GM21528 (cell line): ENCODE results near the gene PLA2G2F.

Experiments
- ATAC-seq: cut with Tn5 transposase; IDR thresholded peaks from one replicate; pipeline ENCODE4 v1.9.1; 2021; ENCODE audit warnings: mild to moderate bottlenecking, moderate library complexity; ENCODE audit not compliant: unreplicated experiment, low FRiP score

Gene PLA2G2F

DNA sequence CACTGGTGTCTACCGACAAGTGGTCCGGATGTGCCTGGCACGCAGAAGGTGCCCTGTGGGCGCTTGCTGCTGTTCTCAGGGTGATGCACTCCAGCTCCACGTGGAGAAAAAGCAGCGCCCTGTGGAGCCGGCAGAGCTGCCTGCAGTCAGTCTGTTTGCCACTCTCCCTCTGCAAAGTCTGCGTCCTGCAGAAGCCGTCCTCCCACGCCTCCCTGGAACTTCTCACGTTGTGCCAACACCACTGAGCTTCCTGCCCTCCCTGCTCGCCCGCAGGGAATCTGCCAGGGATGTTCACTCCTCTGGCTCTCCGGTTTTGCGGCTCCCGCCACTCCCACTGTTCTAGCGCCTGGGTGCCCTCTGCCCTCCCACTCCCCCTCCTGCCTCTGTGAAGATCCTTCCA is 26.9 kb downstream of the PLA2G2F start:
- no peak for ATAC-seq

DNA sequence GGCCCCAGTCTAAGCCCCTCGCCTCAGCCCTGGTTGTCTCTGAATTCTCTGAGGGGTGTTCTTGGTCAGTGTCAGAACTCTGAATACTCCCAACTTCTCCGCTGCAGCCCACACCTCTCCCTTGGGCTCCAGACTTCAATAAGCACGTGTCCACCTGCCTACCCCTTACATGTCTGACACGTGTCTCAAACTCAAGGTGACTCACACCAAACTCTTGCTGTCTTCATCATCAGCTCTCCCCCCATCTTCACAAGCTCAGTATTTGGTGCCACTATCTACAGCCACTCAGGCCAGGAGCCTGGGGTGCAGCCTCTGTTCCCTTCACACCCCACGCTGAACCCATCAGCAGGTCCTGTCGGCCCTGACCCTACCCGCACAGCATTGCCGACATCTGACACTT is 28.0 kb downstream of the PLA2G2F start:
- ATAC-seq = no peak

DNA sequence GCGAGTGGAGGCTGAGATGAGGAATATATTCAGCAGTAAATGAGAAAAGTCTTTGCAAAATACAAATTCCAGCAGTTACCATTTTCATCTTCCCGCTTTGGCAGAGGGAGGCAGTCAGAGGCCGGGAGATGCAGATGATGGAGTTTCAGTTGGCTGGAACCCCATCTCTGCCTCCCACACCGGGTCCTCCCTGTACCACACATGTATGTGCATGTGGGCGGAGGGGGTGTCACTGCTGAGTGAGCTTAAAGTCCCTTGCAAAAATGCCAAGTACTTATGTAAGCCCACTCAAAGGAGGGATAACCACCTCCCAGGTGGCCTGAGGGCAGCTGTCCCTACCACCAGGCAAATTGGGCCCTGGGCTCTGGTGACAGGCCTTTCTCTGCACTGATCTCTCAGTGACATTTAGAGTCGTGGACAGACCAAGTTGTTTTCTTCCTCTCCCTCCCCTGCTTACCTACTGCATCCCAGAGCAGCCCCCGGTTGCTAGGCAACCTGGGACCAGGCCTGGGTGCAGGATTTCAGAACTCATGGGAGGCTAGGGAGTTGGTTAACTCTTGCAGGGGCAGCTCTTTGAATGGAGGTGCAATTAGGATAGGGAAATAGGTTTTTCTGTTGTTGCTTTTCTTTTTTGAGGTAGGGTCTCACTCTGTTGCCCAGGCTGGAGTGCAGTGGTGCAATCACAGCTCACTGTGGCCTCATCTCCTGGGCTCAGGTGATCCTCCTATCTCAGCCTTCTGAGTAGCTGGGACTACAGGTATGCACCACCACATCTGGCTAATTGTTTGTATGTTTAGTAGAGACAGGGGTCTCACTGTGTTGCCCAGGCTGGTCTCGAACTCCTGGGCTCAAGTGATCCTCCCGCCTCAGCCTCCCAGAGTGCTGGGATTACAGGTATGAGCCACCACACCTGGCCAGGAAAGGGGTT is 29.7 kb downstream of the PLA2G2F start:
- ATAC-seq = no peak

DNA sequence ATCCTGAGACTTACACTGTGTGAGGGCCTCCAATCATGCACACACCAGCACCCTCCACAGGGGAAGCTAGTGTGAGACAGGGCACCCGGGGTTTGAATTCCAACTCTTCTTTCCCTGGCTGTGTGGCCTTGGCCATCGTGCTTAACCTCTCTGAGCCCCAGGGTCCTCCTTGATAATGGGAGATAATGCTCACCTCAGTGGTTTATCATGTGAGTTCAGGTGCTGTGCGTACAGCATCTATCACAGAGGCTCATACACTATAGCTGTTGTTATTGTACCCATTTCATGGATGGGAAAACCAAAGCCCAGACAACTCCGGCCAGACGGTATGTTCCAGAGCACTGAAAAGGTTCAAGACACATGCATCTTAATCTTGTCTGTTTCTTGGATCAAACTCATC is 30.8 kb downstream of the PLA2G2F start:
- no peak for ATAC-seq

DNA sequence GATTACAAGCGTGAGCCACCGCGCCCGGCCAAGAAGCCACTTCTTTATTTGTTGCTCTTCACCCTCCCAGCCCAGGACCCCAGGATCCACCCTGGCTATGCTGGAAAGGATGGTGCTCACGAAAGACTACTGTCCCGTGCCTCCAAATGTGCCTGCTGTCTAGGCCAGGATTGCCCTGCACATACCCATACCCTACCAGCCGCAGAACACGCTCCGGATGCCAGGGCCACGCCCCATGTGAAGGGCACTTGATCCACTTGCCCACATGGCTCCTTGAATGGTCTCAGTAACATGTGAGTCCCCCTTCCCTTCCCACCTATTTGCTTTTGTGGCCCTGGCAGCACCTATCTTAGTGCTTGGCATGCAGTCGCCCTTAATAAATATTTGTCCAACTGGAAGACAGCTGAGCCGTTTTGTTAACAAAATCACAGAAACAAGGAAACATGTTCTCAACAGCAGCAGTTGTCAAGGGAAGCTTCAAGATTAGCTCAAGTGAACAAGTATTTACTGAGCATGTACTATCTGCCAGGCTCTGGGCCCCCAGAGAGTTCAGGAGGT is 33.0 kb downstream of the PLA2G2F start:
- ATAC-seq = no peak

DNA sequence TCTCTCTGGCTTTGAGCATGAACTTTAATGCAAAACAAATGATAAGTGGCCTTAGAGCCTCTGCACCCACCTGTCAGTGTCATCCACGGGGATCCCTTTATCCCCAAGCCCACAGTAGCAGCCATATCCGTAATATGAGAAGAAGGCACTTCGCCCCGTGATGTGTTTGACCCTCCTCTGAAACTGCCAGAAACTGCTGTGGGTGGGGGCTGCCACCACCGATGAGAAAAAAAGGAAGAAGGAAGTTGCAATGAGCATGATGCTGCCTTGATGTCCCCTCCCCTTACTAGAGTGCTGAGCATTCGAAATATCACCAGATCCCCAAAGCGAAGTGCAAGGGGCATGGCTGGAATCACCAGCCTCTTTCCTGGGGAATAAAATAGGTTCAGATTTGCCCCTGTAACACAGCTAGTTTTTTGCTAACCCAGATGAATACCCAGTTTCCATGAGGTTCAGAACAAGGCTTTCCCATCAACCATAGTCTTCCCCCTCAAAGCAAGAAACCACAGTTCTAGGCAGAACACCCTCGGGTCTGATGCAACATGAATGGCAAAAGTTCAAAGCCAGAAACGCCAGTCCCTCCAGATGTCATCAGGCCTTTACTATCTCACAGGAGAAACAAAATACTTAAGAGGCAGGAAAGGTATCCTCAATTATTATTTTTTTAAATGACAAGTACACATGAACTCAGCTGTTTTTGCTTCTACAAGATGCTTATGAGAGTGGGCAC is 36.0 kb downstream of the PLA2G2F start:
- ATAC-seq = no peak

DNA sequence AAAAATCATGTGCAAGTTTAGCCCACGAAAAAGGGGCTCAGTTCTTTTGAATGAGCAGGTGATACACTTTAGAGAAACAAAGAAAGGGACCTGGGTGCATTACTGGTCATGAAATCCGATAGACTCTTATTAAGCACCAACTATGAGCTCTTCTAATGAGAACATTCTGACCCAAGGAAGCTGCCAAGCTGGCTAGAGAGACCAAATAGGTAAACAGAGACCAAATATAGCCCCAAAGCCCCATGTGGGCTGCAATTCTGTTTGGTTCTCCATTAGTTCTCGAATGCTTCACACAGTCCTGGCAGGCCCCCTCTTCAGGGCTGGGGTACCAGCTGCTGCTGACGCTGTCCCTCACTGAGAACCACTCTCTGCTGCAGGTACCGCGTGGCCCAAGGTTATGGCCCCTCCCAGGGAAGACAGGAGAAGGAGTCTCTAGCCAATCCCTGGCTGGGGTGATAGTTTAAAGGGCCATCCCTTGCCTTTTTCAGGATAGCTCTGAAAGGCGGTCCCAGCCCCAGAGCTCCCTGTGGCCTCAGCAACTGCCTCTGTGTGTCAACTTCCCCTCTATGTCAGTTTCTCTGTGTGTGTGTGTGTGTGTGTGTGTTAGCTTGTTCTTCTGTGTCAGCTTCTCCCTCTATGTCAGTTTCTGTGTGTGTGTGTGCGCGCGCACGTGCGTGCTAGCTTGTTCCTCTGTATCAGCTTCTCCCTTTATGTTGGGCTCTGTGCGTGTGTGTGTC is 39.7 kb downstream of the PLA2G2F start:
- no peak for ATAC-seq

DNA sequence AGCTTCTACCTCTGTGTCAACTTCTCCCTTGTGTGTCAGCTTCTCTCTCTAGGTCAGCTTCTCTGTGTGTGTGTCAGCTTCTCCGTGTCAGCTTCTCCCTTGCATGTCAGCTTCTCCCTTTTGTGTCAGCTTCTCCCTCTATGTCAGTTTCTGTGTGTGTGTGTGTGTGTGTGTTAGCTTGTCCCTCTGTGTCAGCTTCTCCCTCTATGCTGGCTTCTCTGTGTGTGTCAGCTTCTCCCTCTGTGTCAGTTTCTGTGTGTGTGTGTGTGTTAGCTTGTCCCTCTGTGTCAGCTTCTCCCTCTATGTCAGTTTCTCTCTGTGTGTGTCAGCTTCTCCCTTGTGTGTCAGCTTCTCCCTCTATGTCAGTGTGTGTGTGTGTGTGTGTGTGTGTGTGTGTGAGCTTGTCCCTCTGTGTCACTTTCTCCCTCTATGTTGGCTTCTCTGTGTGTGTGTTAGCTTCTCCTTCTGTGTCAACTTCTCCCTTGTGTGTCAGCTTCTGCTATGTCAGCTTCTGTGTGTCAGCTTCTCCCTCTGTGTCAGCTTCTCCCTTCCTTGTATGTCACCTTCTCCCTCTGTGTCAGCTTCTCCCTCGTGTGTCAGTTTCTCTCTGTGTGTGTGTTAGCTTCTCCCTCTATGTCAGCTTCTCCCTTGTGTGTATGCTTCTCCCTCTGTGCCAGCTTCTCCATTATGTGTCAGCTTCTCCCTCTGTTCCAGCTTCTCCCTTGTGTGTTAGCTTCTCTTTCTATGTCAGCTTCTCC is 40.4 kb downstream of the PLA2G2F start:
- ATAC-seq = no peak

DNA sequence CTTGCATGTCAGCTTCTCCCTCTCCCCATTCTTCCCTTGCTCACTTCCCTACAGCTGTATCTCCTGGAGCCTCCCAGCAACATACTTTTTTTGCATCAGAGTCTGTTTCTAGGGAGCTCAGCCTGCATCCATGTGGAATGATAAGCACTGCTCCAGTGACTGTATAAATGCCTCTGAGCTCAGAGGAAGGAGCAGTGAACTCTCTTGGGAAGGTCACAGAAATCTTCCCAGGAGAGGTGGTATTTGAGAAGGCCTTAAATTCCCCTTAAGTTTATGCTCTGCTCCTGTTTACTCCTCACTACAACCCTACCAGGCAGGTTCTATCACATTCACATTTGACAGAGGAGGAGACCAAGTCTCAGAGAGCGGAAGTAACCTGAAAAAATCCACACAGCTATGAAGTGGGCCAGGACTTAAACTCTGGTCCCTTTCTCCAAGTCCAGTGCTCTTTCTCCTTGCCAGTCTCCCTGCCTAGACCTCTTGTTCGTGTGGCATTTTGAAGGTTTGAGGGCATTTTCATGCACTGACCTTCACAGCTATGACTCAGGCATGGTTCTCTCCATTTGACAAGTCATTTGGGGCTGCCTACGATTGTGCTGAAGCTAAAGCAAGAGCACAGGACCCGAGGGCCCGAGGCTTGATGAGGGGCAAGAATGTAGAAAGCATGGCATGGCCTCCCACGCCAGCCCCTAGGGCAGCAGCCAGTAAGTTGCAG is 41.2 kb downstream of the PLA2G2F start:
- ATAC-seq = no peak

DNA sequence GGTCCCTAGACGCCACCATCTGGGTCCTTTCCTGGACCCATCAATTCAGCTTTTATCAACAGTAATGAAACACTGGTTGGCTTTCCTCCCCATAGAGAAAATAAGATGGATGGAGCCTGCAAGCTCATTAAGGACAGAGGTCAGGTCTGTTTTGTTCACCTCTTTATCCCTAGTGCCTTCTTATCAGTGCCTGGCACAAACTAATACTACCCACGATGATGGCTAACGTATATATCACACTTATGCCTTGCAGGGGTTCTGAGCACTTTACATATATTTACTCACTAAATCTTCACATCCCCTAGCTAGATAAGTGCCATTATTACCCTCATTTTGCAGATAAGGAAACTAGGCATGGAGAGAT is 41.7 kb downstream of the PLA2G2F start:
- no peak for ATAC-seq

DNA sequence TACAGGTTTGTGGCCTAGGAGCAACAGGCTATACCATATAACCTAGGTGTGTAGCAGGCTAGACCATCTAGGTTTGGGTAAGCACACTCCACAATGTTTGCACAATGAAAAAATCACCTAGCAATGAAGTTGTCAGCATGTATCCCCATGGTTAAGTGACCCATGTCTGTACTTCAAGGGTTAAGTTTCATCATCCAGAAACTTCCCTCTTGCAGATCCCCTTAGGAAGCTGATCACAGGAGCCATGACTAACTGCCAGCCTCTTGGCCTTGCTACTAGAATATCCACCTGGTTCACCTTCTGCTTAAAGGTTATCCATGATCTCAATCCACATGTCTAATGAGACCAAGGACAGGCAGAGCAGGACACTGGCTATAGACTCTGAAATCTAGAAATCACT is 43.3 kb downstream of the PLA2G2F start:
- no peak for ATAC-seq

DNA sequence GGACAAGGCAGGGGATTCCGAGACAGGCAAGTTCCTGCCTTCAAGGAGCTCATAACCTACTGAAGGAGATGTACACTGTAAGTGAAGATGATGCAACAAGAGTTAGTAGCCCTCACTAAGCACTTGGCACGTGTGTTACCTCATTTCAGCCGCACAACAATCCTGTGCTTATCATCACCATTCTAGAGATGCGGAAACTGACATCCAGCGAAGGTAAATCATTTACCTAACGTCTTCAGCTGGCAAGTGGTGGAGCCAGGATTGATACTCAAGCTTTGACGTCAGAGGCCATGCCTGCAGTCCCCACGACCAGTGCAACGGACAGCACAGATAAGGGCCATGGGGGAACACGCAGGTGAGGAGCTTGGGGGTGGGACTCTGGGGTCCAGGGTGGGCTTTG is 43.9 kb downstream of the PLA2G2F start:
- ATAC-seq = no peak

DNA sequence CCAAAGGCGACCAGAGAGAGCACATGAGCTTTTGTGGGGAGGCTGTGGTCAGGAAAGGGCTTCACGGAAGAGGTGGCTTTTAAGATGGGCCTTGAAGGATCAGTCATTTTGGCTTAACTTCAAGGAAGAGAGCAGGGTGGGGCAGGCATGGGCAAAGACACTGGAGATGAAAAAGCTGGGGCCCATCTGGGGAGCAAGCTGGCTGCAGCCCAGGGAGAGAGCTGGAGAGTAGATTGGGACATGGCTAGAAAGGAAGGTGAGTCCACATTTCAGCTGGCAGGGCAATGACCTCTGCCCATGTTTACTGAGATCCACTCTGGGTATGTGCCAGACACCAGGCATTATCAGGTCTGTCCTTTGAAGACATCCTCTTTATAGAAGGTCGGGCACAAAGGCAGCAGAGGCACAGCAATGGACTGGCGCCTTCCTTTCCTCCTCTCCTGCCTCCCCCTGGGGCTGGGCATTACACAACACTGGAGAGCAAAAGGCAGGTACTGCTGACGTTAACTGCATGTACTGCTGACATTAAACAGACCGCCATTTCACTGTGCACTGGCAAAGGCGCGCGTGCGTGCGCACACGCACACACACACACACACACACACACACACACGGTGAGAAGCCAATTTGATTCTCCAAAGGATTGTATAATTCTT is 44.6 kb downstream of the PLA2G2F start:
- no peak for ATAC-seq

DNA sequence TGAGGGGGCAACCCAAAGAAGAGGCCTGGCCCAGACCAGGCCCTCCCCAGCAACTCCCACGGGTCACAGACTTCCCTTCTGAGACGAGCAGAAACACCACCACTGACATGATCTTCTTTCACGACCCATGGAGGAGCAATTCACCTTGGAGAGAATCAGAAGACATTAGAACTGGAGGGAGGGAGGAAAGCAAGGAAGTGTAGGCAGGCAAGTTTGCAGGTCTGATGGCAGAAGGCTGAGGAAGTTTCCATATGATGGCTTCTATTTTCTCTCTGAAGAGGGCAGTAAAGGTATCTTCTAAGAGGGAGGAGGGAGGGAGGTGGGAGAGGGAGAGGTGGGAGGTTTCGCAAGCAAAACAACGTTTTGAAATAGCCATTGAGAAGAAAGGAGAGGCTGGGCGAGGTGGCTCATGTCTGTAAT is 45.4 kb downstream of the PLA2G2F start:
- ATAC-seq = no peak

DNA sequence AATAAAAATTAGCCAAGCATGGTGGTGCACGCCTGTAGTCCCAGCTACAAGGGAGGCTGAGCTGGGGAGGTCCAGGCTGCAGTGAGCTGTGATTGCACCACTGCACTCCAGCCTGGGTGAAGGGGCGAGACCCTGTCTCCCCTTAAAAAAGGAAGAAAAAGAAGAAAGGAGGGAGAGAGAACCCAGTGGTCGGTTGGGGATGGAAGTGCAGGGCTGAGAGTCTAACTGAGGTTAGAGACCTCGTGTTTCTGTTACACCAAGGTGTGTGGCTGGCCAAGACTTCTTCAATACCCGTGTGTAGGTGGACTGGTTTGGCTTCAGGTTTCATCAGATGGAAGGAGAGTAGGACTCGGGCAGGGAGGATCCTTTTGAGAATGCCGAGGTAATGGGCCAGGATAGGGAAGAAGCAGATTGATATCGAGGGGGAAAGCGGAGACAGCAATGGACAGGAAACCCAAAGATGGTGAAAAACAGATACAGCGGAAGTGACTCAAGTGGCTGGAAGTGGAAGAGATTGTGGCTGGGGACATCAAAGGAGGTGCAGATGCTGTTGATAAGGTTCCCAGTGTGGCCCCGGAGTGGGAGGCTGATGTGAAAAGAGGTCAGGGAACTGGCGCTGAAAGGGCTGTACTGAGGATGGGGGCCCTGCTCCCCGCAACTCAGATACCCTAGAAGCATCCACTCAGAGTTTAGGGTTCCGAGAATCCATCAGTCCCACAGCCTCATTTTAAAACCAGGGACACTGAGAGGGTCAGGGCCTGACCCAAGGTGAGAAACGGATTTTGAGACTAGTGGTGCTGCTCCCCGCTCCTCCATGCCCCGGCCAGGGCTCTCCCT is 46.1 kb downstream of the PLA2G2F start:
- no peak for ATAC-seq

DNA sequence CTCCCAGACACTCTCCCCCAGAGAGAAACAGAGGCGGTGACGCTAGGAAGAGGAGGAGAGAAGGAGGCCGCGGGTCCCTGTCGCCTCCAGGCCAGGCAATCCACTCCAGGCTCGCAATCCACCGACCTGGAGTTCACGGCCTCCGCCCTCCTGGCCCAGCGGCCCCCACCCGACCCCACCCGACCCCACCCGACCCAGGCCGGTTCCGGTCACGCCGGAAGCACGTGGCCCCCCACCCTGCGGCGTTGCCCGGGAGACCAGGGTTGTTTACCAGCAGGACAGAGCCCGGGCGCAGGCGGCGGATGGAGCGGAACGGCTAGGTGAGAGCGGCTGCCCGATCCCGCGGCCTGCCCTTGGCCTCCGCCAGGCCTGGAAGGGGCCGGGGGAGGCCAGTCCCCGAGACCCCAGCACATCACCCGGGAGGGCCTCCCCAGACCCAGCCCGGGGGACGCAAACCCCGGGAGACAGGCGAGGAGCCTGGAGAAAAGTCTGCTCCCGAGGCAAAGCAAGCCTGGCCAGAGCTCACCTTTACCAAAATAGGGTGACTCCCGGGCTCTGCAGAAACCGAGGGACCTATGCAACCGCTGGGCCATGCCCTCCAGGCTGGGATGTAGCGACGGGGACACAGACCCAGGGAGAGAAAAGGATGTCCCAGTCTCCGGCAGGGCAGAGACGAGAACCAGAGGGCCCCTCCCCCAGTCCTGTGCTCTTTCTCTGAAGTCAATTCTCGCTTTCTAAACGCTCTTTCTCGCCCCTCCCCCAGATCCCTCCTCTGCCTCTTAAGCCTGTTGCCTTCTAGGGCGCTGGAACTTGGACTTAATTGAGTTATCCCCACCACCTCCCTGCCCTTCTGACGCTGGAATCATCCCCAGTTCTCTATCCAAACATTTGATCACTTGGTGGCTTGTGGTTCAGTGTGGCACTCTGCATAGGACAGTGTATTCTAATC is 47.0 kb downstream of the PLA2G2F start, which contains the start of the genes PLA2G2C and UBXN10:
Gene PLA2G2C (minus strand): TSS at position 685 of the 949 bp plus-strand sequence. CDS start 9,155 bp downstream, outside the sequence.
Gene UBXN10 (plus strand): TSS at position 263 of the 949 bp plus-strand sequence. CDS start 4,466 bp downstream, outside the sequence.
- no peak for ATAC-seq
